GM18526 (cell line): Measurements from ENCODE around the gene LBHD1.
A peak's percentile ranks its signal among the peaks of the same experiment; 100 is the strongest.

Source experiments
- POLR2A ChIP-seq: IDR thresholded peaks from 3 replicates; pipeline ENCODE4 v1.6.1; 2011; ENCODE audit not compliant: insufficient read length; ENCODE audit errors: extremely low read depth

The LBHD1 gene

DNA sequence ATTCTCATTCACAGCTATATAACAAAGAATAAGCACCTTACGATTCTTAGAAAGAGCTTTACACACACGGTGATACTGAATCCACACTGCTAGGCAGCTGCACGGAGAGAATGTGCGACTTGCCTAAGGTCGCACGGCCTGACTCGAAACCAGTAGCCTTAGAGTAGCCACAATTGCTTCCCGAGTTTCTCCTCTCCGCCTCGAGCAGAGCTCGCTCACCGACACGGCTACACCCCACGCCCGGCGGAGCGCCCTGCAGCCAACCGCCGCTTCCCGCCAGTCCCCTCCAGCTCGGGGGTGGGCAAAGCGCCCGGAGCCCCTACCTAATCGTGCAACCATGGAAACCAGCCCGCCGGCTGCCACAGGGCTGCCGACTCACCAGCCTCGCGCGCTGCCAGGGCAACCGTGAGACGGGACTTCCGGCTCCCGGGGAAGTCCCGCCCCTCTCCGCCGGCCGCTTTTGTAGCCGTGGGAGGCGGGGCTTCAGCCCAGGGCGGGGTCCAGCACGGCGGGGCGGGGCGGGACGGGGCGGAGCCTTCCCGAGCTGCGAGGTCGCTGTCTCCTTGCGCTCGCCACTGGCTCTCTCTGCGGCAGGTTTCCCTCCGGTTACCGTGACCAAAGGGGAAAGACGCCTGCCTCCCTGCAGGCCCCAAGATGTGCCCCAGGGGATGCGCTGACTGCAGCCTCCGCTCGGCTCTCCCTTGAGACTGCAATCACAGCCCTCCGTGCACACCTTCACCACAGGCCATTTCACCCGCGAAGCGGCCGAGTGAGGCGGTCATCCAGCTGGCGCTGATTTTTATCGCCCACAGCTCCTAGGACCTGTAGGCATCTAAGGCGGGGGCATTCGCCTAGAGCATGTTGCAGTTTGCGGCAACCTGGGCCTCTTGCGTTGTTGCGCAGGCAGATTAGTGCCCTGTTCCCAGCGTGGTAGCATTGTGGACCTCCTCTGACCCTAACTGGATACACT is 34.1 kb upstream of the LBHD1 start:
- TF ChIP-seq POLR2A: peak; percentile 56

DNA sequence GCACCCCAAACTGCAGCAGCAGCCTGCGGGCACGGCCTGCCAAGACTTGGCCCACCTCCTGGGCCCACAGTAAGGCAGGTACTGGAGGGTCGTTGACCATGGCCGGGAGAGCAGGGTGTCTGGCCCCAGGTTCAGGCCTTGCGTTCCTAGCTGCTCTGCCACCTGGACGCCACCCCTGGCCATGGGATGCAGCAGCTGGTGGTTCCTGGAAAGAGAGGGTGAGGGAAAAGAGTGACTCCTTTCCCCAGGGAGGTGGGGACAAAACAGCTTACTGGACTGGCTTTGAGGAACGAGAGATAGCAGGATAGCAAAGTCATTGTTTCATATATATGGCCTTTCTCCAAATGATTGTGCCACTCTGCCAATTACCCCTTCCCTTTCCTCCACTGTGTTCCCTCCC is 33.3 kb upstream of the LBHD1 start:
- TF ChIP-seq POLR2A: no peak

DNA sequence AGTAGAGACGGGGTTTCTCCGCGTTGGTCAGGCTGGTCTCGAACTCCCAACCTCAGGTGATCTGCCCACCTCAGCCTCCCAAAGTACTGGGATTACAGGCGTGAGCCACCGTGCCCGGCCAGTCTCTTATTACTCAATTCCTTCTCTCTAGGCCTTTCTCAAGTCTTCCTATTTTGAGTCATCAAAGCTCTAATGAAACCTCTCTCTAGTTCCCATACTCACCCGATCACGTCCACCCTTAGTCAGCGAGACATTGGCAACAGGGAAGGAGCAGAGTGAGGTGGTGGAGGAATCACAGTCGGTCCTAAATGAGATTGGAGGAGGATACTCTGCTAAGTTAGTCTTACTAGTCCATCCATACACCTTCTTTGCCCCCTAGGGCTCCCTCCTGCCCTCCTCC is 30.2 kb upstream of the LBHD1 start:
- TF ChIP-seq POLR2A: no peak

DNA sequence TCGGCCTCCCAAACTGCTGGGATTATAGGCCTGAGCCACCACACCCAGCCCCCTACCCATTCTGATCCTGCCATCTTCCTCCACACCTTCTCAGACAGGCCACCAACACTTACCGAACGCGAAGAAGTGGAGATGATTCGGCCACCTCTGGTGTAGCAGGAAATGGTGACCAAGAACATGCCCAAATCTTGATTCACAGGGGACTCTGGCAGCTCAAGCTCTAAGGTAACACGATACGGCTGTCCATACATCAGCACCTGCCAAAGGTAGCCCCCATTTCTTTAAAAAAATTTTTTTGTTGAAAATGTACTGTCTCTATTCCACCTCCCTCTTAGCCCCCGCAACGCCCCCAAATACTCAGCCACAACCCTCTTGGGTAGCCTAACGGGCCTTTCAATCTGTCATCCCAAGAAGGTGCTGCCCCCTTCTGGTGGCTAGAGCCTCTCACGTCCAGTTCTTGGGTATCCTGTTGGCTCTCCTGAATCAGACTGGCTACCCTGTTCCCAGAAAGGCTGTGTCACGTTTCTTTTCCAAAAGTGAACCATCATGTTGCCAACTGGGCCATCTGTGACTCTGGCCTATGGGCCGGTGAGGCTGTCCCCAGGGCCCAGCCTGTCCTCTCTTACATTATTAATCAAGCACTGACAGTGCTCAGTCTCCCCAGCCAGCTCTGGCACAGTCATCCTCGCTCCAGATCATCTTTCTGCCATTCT is 22.5 kb upstream of the LBHD1 start:
- no peak for TF ChIP-seq POLR2A

DNA sequence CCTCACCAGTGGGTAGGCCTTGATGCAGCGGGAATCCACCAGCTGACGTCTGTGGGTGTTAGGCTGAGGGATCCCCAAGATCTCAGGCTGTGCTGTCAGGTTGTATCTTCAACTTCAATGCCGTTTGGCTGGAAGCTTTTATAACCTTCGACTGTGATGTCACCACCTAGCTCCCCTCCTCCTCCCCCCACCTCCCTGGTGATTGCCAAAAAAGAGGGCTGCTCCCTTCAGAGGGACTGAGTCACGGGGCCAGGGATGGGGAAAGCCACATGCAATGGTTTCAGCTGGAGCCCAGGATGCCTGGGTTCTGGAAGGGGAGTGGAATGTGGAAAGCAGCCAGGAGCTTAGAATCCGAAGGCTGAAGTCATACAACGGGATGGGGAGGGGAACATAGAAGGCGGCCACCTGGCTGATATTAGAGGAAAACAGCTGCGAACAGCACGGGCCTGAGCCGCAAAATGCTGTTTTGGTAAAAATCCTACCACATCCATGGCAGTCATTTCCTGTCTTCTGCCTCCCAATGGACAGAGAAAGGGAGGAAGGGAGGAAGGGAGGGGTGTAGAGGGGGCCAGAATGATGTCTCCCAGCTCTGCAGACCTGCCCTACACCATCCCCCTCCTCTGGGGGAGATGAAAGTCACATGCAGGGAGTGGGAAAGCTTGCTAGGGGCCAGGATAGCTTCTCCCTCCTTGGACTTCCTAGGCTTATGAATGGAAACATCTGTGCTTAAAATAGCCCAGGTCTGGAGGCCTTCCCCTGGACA is 17.5 kb upstream of the LBHD1 start, which contains the start of gene LRRN4CL:
LRRN4CL (minus strand) TSS at position 110 of the 763 bp plus-strand sequence. CDS start 1,022 bp downstream, outside the sequence.
- no peak for TF ChIP-seq POLR2A

DNA sequence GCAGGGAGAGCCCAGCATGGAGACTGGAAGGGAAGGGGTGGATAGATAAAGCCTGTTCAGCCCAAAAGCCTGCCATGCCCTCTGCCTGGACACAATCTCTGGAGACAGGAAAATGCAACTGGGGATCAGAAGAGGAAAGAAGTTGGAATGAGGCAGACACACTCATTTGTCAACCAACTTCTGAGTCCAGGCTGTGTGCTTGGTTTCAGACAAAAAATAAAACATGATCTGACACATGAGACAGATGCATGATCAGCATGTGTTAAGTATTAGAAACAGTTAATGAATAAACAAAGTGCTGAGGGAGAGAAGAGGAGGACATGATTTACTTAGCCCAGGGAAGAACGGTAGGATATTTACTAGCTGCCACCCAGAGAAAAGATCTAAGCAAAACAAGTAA is 16.4 kb upstream of the LBHD1 start:
- no peak for TF ChIP-seq POLR2A

DNA sequence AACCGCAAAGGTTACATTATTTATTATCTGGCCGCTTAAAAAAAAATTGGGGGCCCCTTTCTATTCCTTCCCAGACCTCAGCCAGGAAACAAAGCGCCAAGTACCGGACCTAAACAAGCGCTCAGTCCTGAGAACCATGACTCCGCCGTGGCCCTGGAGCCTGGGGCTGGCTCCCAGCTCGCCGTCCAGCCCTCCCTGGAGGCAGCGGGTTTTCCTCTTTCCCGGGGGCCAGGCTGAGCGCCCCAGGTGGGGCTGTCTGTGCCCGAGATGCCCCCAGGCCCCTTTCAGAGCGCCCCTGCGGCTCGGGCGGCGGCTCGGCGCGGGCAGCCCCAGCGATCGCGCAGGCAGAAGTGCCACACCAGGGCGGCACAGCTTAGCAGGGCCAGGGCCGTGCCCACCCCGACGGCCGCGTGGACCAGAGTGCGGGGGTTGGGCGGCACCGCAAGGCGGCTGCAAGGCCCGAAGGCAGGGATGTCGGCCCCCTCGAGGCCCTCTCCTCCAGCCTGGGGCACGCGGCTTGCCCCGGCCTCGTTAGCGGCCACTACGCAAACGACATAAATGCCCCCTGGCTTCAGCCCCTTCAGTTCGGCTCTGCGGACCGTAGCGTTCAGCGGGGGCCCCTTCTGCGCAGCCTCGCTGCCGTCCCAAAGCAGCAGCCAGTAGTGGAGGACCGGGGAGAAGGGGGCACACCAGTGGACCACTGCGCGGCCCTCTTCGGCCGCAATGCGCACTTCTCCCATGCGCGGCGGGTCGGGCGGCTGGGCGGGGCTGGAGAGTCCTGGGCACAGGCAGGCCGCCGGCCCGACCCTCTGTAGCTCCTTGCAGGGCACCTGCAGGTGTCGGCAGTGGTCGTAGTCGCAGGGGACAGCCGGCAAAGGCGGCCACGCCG is 15.7 kb upstream of the LBHD1 start:
- no peak for TF ChIP-seq POLR2A

DNA sequence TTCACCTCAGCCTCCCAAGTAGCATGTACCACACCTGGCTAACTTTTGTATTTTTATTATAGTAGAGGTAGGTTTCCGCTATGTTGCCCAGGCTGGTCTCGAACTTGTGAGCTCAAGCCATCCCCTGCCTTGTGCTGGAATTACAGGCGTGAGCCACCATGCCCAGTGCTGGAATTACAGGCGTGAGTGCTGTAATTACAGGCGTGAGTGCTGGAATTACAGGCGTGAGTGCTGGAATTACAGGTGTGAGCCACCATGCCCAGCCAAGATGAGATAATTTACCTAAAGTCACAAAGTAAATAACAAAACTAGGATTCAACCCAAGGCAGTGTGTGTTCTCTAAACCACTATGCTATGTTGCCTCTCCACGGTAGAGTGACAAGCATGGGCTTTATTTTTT is 10.5 kb upstream of the LBHD1 start:
- no peak for TF ChIP-seq POLR2A

DNA sequence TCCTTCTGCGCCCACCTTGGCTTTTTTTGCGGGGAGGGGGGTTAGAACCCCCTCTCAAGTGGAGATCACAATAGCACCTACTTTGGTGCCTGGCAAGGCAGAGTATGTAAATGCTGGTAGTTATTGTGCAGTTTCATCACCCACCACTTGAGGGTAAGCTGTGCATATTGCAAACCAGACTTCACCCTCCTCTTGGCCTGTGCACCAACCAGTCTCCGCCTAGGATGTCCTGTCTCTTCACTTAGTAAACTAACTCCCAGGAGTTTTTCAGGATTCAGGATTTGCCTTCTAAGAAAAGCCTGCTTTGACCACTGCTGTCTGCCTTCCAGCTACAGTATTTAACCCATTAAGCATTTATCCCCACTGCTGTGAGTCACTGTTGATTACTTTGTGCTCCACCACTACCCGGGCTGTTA is 8.8 kb upstream of the LBHD1 start:
- TF ChIP-seq POLR2A: no peak

DNA sequence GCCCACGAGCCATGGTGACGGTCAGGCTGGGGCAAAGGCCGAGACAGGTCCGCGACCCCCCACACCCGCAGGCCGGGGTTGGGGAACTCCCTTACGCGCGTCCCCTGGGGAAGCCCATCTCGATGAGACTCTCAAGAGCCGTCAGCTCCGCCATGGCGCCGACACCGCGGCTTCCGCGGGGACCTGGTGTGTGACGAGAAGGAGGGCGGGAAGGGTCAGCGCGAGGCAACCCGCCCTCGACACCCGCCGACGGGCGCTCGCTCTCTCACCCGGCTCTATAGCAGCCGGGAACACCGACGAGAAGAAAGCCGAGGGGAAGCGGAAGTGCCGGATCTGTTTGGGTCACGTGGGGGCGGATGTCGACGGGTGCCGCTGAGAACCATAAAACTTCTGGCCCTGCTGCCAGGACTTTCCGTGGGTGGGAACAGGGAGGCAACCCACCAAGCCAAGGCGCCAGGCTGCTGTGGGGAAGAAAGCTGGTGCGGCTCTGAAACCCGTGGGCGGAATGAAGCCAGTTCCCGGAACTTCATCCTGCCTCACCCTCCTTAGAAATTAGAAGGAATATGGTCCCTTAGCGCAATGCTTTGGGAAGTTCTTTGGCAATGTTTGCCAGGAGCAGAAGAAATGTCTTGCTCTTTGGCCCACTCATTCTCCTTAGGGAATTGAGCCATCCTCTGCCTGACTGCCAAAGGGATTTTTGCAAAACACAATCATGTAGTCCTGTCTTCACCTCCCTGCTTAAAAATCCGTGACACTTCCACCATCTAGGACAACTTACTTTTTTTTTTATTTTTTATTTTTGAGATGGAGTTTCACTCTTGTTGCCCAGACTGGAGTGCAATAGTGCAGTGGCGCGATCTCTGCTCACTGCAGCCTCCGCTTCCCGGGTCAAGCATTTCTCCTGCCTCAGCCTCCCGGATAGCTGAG is 7.0 kb upstream of the LBHD1 start, which contains the start of gene UBXN1:
UBXN1 (minus strand) TSS at position 304 of the 927 bp plus-strand sequence; CDS start at position 154, 150 bp downstream.
- TF ChIP-seq POLR2A: peak; percentile 87

DNA sequence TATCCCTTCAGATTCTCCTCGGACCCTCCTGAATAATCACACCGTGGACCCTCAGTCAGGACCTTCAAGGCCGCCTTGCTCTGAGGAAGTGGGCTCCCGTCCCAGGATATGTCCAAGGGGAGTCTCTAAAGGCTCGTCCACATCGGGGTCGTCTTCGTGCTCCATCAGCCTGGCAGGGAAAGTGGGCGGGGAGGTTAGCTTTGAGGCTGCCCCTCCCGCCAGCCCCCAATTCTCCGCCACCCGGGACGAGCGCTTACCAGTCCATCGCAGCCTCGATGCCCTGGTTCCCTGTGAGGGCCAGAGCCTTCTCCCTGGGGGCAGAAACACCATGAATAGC is 6.3 kb upstream of the LBHD1 start:
- no peak for TF ChIP-seq POLR2A

DNA sequence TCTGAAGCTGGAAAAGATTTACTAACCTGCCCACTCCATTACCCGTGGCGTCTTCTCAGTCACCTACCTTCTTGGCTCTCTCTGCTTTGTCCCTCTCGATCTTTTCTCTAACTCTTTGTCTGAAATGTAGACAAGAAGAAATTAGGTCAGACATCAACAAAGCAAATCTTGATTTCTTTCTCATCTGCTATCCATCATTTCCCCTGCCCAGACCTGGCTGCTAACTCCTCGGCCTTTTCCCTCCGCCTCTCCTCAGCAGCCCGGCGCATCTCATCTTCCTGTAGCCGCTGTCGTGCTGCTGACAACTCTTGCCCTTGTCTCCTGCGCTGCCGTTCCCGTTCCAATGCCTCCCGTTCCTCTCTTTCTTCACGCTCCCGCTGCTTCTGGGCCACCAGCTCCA is 5.6 kb upstream of the LBHD1 start:
- TF ChIP-seq POLR2A: no peak

DNA sequence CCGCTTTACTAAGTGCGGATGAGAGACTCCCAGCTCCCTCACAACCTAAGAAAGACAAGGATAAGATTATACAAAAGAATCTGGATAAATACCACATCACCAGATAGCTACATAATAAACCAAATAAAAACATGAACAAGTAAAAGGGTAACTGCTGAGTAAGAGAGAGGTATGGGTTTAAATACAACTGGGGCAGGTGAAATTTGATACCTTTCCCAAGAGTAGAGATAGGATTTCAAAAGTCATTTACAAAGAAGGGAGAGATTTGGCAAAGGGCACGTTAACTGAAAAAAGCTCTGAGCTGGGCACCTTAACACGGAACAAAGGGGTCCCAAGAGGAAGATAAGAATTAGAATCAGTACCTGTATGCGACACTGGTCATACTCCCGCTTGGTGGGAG is 5.1 kb upstream of the LBHD1 start:
- no peak for TF ChIP-seq POLR2A
